SIG-M5 treated with dmso at 0.1 percent for 504 hours (cell line): ENCODE data around the gene CLBA1.

ENCODE experiments used
- DNase-seq: peaks from one replicate; lab custom pipeline; 2025; ENCODE audit not compliant: unreplicated experiment; lab: John Stamatoyannopoulos, UW

Gene CLBA1

DNA sequence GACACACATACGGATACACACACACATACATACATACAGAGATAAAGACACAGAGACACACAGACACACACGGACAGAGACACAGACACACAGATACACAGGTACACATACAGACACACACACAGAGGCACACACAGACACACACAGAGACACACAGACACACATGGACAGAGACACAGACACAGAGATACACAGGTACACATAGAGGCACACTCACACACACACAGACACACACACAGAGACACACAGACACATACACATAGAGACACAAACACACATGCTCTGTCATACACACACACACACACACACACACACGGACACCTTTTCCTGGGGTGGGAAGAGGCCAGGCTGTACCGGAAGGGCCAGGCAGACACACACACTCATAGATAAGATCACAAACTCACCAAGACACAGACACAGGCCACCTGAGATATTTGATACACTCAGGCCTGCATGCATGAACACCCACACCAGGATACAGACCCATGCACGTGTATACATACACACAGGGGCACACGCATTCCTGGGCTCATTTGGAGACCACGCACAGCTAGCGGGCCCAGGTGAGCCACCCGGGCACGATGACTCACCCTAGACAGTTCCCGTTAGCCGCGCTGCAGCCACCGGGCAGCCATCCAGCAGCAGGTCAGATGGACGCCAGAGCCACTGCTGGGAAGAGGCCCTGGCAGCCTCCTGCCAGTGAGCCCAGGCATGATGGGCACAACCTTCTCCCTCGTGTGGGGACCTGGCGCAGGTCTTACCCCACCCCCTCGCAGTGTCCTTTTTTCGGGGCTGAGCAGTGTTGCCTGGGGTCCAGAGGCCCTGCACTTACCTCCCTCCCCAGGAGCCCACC is 5.6 kb upstream of the CLBA1 start:
- DNase-seq, result no peak

DNA sequence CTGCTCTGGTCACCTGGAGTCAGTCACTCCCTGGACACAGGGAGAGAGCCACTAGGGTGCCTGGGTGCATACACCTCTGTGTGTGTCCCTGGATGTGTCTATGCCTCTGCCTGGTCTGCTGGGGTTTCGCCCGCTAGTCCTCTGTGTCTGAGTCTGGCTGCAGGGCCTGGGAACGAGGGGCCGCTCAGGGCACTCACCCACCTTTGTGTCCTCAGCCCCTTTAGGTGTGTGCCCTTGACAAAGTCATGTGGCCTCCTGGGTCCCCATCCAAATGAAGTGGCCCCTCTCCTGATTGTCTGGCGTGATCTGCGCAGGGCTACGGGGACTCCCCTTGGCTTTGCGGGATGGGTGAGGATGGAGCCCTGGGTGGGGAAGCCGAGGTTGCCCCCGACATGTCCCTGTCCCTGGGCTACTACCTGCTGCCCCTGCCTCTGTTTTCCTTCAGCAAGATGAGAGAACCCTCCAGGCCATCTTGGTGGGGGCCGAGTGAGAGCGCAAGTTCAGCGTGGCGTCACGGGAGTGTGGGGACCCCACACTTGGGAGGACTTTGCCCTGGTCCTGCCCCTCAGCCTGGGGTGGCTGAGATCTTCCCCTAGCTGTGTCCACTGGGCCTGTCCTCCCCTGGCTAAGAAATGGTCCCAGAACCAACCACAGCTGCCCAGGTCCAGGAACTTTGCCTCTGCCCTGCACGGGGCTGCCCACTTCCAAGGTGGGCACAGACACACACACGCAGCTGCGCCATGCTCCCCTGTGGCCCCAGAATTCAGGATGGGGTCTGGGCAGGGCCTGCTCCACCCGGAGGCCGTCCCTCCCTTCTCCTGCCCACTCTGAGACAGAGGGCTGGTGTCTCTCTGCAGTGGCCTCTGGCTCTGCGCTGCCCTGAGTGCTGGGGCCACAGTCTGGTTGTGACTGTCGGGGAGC is 4.7 kb upstream of the CLBA1 start:
- DNase-seq, result no peak

DNA sequence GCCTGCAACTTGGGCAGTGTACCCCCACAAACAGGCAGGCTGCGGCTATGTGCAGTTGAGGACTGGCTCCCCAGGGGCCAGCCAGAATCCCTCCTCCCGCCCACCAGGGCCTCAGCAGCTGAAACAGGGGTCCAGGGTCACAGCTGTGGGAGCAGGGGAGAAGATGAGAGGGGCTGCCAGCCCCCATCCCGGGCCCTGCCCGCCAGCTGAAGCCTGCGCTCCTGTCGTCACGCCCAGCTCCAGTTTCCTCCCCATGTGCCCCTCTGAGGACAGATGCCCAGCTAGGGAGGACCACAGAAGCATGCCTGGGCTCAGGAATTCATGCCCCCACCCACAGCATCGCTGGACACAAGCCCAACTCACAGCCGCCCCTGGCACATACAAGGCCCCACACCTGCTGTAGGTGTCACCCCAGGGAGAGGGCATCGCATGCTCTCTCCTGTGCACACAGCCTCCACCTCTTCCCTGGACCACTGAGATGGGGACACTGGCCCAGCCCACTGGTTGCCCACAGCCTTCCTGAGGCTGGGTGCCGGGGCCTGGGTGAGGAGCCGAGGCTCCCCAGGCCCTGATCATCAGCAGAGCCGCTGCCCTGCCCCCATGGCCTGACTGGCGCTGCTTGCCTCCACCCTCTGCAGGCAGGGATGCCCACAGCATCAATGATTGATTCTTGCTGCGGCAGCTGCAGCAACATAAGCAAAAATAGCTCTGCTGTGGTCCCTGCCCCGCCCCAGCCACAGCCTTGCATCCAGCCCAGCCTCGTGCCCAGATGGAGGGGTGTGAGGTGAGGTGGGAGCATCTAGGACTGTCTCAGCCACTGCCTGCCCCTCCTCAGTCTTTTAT is 3.7 kb upstream of the CLBA1 start:
- no peak for DNase-seq

DNA sequence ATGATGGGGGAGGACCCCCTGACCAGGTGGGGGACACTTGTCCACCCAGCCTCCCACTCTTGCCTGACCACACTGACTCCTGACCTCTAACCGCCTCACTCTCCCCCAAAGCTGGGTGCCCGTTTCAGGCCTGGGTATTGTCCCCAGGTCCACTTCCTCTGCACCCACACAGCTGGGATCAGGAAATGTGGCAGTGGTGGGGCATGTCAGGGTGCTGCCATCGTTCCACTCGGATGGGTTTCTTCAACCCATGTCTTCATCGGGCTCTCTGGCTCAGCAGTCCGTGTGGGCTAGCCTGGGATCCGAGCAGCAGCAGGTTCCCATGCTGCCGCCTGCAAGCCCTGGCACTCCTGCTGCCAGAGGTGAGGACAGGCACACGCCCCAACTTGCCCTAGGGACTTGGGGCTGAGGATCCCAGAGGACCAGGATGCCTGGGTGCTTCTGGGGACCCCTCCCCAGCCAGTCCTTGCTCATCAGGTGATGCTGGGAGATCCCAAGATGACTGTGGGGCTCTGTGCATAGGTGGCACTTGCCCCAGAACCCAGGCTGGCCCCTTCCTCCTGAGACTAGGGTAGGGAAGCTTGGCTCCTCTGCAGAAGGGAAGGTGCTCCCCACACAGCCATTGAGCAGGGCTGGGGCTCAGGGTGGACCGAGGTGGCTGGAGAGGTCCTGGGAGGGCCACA is 2.9 kb upstream of the CLBA1 start:
- DNase-seq, result no peak

DNA sequence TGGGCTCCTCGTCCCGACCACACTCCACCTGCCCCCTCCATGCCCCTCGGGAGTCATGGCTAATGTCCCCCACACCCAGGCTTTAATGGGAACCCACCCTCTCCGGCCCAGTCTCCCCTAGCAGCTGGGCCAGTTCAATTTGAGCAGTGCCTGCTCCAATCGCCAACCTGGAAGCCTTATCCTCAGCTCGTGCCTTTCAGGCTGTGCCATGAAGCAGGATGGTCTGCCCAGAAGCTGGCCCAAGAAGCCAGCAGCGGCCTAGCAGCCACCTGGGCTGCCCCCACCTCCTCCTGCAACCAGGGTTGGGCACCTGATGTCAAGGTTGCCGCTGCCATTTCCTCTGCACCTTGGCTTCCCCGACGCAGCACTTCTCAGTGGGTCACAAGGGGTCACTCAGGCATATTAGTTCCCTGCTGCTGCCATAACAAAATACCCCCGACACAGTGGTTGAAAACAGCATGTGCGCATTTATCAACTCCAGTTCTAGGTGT is 2.3 kb upstream of the CLBA1 start:
- DNase-seq, result no peak

DNA sequence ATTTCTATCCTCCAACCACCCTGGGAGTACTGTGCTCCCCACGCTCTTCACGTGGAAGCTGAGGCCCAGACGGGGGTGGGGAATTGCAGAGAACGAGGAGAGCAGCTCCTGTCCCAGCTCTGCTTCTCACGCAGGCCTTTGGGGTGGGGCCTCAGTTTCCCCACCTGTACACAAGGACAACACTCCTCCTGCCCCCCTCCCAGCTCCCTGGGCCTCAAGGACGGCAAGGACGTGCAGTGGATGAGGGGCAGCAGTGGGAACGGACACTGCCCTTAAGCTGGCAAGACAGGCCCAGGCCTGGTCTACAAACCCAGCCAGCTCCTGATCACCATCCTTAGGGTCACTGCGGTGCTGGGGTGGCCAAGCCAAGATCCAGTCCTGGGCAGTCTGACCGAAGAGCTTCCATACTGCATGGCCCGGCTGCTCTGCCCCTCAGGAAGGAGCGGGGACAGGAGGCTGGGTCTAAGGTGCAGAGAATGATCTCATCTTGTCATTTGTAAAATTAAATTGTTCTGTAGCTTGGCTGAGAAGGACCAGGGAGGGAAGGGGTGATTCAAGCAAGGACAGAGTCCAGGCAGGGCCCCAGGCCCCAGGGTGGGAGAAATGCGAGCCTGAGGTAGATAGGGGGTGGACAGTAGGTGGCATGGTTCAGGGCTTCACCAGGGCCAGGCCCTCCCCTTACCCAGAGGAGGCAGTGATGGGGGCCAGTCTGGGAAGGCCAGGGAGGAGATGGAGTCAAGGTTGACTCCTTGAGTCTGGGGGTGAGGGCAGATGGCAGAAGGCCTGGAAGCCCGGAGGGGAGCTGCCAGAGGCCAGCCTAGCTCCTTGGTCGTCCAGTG is 1.3 kb upstream of the CLBA1 start:
- no peak for DNase-seq

DNA sequence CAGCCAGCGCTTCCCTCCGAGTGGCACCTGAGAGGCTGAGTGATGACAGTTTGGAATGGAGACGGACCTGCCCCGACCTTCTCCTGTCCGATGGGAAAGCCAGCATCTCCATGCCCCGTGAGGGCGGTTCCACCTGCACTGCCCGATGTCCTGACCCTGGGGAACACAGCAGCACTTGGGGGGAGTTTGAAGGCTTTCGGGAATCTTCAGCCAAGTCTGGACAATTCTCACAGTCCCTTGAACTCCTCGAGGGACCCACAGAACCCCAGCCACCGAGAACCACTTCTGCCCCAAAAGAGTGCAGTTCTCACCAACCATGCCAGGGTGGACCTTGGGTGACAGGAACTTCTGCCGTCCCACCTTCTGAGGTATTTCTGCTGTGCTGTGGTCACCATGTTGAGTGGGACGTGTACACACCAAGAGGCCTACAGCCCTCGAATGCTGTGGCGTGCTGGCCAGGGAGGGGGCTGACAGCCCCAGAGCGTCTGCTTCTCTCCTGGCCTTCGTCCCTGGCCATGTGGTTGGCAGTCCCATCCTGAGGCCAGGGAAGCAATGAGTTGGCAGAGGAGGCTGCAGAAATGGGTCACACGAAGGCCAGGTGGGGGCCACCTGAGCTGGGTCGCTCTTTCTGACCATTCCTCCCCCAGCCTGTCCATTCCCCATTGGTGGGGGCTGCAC is 1.0 kb downstream of the CLBA1 start:
- DNase-seq, result no peak

DNA sequence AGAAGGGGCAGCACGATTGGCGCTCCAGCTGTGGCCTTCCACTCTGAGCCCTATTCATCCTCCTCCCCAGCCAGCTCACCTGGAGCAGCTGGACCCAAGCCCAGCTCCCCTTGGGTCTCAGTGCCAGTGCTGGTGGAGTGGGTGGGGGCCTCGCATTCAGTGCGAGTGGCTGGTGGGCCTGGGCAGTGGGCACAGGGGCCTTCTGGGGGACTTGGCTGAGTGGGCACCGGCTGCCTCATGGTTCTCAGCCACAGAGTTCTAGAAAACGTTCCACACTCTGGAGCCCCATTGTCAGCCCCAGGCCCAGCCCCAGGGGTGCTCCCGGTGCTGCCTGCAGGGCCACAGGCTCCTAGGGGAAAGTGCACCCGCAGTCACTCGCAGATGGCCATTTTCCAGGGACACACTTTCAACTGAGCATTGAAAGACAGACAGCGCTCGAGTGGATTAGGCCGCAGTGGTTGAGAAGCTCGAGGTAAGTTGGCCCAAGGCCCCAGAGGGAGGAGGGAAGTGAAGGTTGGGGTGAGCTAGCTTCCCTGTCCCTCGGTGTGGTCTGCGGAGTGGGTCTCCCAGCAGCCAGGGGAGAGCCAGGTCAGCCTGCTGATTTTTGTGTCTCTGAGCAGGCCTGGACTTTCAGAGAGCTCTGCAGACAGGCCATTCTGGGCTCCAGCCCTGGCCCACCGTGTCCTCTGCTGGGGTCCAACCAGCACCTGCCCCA is 3.8 kb downstream of the CLBA1 start:
- DNase-seq, result no peak

DNA sequence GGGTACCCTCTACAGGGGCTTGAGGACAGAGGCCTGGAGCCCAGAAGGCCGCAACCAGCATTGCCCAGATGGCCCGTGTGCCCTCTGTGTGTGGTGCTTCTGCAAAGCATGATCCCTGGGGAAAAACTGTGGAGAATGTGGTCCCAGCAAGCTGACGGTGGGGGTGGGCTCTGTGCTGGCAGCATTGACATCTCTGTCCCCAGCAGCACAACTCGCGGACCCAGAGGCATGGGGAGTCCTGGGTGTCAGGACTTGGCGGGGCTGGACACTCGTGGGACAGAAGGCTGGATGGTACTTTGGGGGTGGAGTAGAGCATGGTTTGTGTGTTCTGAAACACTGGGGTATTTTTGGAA is 4.3 kb downstream of the CLBA1 start:
- no peak for DNase-seq

DNA sequence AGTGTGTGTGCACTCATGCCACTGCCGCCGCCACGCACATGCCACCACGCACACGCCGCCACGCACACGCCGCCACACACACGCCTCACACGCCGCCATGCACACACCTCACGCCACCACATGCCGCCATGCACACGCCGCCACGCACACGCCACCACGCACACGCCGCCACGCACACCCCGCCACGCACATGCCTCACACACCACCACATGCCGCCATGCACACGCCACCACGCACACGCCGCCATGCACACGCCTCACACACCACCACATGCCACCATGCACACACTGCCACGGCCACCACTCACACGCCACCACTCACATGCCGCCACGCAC is 6.3 kb downstream of the CLBA1 start:
- no peak for DNase-seq

DNA sequence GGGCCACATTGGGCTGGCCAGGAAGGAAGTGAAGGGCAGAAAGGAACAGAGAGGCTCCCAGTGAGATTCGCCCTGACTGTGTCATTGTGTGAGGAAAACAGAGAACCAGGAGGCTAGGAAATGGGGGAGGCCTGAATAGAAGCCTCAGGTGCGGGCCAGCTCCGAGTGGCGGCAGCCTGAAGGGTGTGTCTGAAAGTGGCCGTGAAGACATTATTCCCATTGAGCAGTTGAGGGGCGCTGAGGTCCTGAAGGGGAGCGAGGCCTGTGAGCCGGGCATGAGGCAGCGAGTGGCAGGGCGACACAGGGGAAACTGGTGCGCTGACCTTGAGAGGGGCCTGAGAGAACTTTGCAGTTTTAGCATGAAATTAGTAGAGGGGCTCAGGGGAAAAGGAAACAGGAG is 6.9 kb downstream of the CLBA1 start:
- DNase-seq, result no peak

DNA sequence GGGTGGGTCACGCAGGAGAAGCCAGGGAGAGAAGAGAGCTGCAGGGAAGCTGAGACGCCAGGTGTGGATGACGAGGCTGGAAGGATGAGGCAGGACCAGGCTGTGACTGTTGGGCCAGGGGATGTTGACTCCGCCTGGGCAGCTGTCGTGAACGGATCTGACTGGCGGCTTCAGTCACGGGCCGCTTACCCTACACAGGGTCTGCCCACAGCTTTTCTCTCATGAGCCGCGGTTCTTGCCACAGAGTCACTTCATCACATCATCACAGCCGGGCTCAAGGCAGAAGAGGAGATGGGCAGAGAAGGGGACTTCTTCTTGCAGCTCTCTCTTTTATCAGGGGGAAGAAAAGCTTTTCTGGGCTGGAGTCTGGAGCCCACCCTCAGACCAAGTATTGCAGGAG is 7.7 kb downstream of the CLBA1 start:
- no peak for DNase-seq

DNA sequence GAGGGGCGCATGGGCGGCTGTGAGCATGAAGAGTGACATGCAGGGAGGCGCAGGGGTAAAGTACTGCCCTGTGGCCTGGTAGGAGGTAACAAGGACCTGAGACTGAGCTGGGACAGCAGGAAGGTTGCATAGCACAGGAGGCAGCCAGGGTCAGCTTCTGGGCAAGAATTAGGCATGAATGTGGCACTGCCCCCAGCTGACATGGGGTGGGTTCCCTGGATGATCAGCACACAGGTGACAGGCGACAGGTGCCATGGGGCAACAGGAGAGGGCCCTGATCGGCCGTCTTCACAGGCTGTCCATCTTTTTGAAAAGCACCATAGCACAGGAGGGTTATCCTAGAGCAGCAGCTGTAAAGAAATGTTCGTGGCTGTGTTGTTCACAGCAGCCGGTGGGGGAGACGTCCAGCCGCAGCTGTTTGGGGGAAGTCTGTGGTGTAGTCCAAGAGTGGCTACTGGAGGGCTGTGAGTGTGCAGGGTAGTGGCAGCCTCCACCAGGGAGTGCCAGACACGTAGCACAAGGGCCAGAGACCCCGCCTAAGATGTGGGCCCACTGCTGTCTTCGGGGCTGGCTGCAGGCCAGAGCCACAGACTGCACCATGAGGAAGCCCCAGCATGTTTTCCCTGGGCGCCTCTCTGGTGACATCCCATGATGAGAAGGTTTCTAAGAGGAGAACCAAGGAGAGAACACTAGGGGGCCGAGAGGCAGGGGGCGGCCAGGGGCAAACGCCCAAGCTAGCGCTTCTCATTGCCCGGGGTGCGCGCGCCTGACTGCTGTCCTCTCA is 8.4 kb downstream of the CLBA1 start:
- no peak for DNase-seq

DNA sequence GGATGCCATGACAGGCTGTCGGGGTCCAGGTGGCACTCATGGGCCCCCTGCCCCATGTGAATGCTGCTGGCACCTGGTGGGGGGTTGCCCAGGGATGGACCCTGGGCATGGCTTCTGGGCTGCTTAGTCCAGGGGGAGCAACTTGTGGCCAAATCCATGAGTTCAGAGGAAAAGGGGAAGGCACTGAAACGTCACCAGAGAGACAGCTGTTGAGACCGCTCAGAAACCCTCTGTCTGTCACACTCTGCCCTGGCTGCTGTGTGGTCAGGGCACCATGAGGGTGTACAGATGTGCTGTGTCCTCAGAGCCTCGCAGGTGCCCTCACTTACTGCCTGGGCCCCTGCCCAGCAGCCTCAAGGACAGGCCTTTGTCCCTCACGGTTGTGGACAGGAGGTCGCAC is 9.4 kb downstream of the CLBA1 start:
- DNase-seq, result no peak

DNA sequence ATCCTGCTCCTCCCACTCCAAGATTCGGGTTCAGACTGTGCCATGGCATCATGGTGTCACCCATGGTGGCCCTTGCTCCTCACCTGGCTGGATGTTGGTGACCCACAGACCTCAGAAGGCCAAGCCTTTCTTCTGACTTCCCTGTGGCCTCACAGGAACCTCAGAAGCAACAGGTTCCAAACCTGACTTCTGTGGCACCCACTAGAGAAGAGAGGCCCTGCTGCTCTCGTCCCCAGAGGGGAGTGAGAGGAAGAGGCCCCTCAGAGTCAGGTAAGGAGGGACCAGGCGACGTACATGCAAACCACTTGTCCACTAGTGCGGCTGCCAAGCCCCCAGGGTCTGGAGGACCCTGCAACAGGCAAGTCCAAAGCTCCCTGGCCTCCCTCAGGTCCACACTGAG is 10.4 kb downstream of the CLBA1 start:
- no peak for DNase-seq

DNA sequence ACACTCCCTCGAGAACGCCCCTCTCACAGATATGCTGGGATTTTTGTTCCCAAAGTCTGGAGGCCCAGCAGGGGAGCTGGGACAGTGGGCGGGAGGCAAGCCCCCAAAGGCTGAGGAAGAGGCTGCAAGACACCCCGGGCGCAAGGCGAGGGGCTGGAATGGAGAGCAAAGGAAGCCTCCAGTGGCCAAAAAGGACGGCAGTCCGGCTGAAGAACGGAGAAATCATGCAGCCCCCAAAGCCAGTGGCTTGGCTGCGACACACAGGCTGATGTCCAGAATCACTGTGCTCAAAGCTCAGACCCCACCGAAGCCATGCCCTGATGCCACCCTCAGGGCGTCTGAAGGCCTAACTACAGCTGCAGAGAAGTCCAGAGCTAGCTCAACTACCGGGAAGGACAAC is 10.9 kb downstream of the CLBA1 start:
- no peak for DNase-seq

DNA sequence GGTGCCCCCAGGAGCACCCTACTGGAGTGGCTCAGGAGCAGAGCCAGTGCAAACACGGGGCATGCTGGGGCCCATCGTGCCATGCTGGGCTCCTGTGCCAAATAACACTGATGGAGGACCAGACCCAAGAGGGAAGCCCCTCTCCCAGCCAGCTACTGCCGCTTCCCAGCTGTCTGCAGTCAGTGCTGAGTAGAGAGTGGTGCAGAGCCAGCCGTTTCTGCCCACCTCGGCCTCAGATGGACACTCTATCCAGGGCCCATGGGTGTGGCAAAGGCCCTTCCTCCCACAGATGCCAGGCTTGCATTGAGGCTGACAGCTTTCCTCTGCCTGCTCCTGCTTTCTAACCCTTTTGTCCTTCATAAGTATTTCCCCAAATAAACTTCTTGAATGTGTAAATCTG is 13.2 kb downstream of the CLBA1 start:
- no peak for DNase-seq

DNA sequence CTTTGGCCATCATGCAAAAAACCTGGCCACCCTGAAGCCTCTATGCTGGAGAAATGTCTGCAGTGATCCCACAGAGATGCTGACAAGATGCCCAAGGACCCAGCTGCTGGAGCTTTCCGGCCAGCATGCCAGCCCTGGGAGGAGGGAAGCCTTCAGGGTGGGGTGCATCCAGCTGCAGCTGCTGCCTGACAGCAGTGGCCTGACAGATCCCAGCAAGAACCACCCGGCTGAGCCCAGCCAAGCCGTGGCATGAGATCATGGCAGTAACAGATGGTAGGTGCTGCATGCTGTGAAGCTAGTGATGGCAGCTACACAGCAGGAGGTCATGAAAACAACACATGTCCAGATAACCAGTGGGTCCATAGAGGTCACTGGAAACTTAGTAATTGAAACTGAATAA is 13.8 kb downstream of the CLBA1 start:
- no peak for DNase-seq
